ENCODE measurements around the gene PXDN. TPM values are rescaled to one million over a fixed set of nuclear protein-coding genes. Genes with fewer than 3 reads are reported as not detected.
"Not testable (repeated sequence)": the region's sequence is repeated elsewhere in the genome, so short reads cannot be mapped to it uniquely, and the experiment has no call there.

PXDN gene
- total and polyA plus RNA-seq, 9 of the 15 experiments (the other 6 are each of a cell fraction or from before 2014, with no cell fraction given) = 0.49 TPM; not detected in 8

DNA sequence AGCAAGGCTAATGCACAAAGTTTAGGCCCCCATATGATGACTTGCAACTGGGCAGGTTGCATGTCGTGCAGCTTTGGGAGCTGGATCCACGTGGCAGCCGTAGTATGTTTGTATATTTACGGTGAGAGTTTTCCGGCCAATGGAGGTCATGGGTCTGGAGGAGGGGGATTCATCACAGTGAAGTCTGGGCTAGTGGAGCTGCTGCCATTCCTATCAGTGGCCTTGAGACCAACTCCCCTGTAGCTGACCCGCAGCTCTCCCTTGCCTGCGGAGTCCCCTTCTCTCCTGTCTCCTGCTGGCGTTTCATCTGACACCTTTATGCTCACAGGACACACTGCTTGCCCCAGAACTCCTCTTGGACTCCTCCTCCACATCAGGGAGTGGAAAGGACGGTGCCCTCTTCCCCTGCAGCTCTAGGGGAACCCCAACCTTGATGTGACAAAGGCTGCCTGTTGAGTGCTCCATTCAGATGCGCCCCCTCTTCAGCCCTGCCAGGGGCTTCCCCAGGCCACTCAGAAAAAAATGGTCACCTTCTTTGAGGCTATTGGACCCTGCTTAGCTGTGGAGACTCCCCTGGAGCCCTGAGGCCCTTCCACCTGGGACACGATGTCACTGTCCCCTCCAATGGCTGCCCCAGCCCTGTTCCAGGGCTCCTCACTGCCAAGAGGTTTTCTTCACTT is 121.7 kb downstream of the PXDN start (continued):
- TF ChIP-seq, protein P1, sequence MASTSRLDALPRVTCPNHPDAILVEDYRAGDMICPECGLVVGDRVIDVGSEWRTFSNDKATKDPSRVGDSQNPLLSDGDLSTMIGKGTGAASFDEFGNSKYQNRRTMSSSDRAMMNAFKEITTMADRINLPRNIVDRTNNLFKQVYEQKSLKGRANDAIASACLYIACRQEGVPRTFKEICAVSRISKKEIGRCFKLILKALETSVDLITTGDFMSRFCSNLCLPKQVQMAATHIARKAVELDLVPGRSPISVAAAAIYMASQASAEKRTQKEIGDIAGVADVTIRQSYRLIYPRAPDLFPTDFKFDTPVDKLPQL (IDR thresholded peaks at IDR 0.05; ENCODE audit: extremely low read depth, insufficient read length) = no peak
- TF ChIP-seq SIN3B (IDR thresholded peaks at IDR 0.05; ENCODE audit: low read depth) (no peak), GABPA (tag; conservative IDR thresholded peaks at IDR 0.05; ENCODE audit: low read depth) (no peak), MED1 (CRISPR knock-in tag; IDR thresholded peaks at IDR 0.05; ENCODE audit: borderline replicate concordance) (no peak), KAT8 (IDR thresholded peaks at IDR 0.05; ENCODE audit: low read depth) (no peak)
- TF ChIP-seq, protein P2, sequence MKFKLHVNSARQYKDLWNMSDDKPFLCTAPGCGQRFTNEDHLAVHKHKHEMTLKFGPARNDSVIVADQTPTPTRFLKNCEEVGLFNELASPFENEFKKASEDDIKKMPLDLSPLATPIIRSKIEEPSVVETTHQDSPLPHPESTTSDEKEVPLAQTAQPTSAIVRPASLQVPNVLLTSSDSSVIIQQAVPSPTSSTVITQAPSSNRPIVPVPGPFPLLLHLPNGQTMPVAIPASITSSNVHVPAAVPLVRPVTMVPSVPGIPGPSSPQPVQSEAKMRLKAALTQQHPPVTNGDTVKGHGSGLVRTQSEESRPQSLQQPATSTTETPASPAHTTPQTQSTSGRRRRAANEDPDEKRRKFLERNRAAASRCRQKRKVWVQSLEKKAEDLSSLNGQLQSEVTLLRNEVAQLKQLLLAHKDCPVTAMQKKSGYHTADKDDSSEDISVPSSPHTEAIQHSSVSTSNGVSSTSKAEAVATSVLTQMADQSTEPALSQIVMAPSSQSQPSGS (CRISPR knock-in tag; IDR thresholded peaks at IDR 0.05) = no peak
- TF ChIP-seq, protein P3, sequence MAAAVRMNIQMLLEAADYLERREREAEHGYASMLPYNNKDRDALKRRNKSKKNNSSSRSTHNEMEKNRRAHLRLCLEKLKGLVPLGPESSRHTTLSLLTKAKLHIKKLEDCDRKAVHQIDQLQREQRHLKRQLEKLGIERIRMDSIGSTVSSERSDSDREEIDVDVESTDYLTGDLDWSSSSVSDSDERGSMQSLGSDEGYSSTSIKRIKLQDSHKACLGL (CRISPR knock-in tag; IDR thresholded peaks at IDR 0.05; ENCODE audit: borderline replicate concordance, poor library complexity, severe bottlenecking) = no peak

DNA sequence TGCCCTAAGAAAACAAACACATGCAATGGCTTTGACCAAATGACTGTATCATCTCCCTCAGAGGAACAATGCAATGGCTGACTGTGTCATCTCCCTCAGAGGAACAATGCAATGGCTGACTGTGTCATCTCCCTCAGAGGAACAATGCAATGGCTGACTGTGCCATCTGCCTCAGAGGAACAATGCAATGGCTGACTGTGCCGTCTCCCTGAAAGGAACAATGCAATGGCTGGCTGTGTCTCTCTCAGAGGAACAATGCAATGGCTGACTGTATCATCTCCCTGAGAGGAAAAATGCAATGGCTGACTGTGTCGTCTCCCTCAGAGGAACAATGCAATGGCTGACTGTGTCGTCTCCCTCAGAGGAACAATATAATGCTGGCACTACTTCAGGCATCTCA is 122.3 kb downstream of the PXDN start:
- BruUV-seq (replicated peaks); H3K27ac ChIP-seq (ENCODE audit: extremely low read depth, low read depth, low read length); intact Hi-C loops (cut with micrococcal nuclease); H3K36me3 ChIP-seq (ENCODE audit: control insufficient read depth, insufficient read depth, low read length); H3K9me3 ChIP-seq (replicated peaks; ENCODE audit: control insufficient read depth, insufficient read depth, low read depth, low read length); H3K4me1 ChIP-seq (replicated peaks in 1 of 2; ENCODE audit: control insufficient read depth in 2 of 2, insufficient read depth in 2 of 2, low read length in 2 of 2); CTCF ChIA-PET (ENCODE audit: low intra/inter-chr PET ratio); H4K20me1 ChIP-seq (replicated peaks; ENCODE audit: control insufficient read depth, insufficient read depth, low read length); in situ Hi-C loops (cut with MboI); DNase-seq (ENCODE audit: extremely low read depth in 1 of 4, low spot score in 3 of 4); H3K79me2 ChIP-seq (ENCODE audit: control insufficient read depth, insufficient read depth, low read length); ATAC-seq; H3K4me3 ChIP-seq; H3K9ac ChIP-seq (ENCODE audit: insufficient read depth in 1 of 2, low read depth in 2 of 2, low read length in 2 of 2); FAIRE-seq; POLR2A ChIA-PET; H3K4me2 ChIP-seq (ENCODE audit: insufficient read depth, low read length); H3K9me1 ChIP-seq (ENCODE audit: control insufficient read depth, insufficient read depth, low read length); H2AFZ ChIP-seq (ENCODE audit: low read depth, low read length): not testable (repeated sequence)
- peaks cover 8 to 23% of the 10 kb centered on the region in 2 experiments; a peak in 3 of 5 replicates for H3K27me3 ChIP-seq (ENCODE audit: control insufficient read depth in 2 of 2, insufficient read depth in 2 of 2, low read length in 2 of 2)
- WGBS (ENCODE audit: insufficient coverage, low coverage, missing lambda C conversion rate) = 0% methylated on average over 3 of the region's 3 CpGs

Data from K562 (cell line).